HG03135 (cell line): Measurements from ENCODE around the gene THRA.
A peak's percentile ranks its signal among the peaks of the same experiment; 100 is the strongest.

ENCODE experiments used
- ATAC-seq: cut with Tn5 transposase; IDR thresholded peaks from one replicate; pipeline ENCODE4 v1.9.1; 2021; ENCODE audit warnings: mild to moderate bottlenecking, moderate library complexity; ENCODE audit not compliant: unreplicated experiment

Gene THRA

DNA sequence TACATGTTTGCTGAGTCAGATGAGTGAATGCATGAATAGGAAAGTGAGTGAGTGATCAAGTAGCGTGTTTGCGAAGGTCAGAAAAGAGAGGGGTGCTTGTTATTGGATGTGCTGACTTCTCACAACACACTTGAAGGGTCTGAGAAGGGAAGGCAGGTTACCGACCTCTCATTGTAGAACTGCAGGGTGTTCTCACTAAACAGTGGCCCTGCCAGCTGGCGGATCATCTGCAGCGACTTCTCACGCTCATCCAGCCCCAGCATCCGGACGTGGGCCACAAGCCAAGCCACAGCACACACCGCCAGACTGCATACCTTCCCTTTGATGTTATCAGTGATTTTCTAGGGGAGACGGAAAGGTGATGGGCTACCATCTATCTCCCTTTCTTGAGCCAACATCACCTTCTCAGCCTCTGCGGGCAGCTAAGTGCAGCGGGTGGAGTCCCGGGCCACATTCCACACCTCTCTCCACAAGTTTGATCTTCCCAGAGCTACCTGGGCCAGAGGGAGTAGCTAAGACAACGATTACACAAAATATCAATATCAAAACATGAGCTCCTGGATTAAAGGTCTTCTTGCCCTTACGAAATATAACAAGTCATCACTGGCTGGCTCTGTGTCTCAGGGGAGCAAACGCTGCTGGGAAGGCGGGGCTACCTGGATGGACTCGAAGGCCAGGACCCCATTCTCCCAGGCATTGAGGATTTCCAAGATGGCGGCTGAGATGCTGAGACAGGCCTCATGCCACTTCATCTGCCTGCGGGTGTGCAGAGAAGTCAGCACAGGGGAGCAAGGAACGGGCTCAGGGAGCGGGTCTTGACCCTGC lies 36.6 kb upstream of the THRA start:
- ATAC-seq, result no peak

DNA sequence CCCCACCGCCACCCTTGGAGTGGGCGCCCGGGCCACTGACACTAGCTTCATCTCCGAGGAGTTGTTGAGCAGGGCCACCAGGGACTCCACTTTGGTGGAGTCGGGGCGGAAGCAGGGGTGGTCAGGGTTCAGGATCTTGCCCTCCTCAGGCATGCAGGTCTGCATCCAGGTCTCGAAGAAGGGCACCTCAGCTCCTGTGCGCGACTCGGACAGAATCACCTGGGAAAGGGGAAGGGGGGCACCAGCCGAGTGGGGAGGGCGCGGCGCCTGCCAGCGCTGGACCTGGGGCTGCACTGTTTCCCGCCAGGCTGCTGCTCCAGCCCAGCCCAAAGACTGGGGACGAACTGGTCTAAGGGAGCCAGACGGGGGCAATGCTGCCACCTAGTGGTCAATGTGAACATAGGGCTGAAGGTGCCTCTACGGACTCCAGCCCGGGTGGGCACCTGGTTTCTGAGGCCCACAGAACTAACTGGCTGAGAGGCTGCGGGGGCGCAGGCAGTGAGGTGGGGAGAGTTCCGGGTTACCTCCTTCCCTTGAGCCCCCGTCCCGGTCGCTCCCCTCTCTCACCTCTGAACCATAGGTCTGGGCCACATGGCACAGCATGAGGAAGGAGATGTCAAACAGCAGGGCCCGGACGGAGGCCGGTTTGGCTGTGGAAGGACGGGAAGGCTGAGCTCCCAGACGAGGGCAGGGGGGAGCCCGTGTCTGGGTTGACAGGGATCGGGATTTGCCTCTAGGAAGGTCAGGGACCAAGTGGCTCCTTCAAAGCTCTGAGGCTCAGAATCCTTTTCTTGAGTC lies 35.8 kb upstream of the THRA start:
- ATAC-seq, result peak; percentile 60

DNA sequence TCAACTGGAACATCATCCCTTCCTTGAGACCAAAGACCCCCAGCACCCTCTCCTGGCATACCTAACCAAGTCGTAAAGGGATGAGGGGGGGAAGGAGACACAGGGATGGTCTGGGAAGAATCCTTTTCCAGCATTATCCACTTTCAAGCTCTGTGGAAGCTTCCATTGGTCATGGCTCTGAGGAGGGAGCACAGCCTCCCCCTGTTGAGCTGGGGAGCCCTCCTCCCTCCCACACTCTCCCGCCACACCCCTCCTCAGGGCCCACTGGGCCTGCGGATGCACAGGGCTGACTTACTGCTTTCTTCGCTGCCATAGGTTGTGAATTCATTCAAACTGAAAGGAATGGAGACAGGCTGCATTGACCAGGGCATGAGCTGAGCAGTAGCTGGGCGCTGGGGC lies 35.2 kb upstream of the THRA start:
- ATAC-seq, result no peak

DNA sequence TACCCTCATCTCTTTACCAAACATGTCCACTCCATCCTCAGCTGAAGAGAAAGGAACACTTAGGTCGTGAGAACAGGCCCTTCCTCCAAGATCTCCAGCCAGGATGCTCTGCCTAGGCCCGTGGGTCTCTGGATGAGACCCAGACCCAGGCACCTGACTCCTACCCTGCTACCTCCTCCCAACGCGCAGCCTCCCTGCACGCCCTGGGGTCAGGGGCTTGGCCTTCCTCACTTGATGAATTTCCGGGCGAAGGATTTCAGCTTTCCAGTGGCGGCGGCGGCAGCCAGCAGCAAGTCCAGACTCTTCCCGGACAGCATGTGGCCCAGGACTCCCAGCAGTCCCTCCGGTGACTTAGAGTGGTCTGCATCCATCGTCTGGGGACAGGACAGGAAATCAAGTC lies 34.2 kb upstream of the THRA start:
- no peak for ATAC-seq

DNA sequence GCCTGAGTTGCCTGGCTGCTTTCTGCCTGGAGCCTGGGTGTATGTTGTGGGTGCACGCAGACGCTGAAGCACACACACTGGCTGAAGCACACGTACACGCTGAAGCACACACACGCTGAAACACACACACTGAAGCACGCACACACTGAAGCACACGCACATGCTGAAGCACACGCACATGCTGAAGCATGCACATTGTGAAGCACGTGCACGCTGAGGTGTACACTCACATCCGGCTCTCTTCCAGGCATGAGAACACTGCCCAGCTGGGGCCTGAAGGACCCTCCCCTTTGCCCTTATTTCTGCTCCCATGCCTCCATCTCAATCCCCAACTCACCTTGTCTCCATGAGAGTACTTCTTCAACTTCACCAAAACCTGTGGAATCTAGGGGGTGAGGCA lies 31.1 kb upstream of the THRA start:
- no peak for ATAC-seq

DNA sequence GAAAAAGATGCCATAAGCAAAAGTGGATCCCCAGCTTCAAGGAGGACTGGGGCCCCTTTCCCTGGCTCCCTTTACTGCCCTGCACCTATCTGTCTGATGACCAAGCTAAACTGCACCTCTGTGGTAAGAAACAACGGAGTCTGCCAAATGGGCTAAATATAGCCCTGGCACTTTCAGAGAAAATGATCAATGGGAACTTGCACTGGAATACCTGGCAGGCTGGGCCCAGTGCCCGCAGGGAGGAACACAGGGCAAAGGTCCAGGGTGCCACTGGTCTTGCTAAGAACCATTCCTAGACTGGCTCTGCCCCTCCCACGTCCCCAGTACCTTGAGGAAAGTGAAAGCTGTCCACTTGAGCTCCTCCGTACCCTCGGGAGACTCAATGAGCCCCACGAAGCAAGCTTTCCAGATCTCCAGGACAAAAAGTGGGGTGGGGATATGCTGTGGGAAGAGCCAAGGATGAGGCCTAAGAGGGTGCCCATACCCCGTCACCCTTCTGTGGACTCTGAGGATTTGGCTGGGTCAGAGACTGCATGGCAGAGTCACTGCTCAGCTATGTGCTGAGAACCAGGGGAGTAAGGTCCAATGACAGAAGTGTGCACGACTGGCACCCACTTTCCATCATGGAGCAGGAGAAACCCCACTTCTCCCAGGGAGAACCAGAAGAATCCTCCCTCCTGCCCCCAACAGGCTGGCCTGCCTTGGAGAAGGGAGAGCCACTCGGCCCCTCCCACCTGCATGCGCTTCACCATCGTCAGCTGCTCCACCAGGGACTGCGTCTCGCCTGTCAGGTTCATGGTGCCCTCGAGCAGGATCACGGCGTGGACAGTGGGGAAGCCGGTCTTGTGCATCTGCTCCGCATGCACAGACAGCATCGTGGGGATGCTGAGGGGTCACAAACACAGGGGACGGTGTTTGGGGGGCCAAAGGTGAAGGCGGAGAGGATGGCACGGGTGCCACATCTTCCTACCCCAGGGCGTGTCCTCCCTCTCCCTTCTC lies 30.1 kb upstream of the THRA start:
- ATAC-seq, result no peak

DNA sequence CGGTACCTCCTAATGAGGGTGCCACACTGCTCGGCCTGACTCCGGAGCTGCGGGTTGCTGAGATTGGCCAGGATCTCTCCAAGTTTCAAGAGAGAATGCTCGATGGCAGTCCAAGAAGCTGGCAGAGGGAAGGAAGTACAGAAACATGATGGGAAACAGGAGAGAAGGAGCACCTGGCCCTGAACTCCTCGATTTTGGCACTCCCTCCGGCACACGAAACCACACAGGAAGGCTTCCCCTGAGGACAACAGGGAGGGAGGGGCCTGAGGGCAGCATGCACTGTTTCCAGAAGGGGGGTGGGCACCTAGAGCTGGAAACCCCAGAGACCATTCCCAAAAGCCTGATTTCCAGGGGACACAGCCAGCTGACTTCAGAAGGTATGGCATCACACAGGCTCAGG lies 29.4 kb upstream of the THRA start:
- no peak for ATAC-seq

DNA sequence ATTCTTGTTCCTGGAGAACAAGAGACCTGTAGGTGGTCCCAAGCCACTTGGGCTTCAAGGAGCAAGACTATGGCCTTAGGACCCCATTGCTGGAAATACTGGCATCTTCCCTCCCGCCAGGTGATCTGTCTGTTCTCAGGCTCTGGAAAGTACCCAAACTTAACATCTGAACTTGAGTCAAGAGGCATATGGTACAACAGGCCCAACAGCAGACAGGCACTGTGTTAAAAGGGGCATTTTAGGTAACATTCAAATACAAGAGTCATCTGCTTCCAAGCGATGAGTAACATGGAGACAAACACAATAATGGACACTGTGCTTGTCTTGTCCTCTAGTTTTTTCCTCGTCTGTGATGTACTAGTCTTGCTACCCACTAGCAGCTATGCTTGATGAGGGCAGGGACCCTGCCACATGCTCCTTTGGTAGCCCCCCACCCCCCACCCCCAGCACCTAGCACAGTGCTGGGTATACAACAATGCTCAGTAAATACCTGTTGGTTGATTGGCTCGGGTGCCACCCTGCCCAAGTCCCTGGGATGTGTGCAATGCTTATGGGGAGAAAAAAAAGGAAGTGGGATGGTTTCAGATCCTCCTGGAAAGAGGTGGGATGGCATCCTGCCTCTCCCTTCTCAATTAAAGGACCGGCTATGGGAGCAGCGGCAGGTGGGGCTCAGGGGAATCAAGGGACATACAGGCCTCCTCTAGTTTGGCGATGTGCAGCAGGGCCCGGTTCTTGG lies 28.2 kb upstream of the THRA start:
- no peak for ATAC-seq

DNA sequence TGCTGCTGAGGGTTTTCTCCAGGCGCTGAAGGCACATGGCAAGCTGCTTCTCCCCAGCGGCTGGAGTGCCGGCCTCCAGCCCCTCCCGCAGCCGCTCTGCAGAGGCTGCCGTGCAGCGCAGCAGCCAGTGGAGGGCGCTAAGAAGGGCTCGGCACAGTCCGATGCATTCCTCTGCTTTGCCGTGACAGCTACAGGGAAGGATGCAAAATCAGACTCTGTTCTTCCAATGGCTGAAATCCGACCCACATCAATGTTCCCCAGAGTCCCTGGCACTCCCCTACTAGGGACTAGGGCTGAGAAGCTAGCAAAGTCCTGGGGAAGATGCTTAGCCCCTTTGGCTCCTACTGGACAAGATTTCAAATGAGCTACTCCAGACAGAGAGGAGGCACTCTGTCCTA lies 27.6 kb upstream of the THRA start:
- ATAC-seq, result no peak

DNA sequence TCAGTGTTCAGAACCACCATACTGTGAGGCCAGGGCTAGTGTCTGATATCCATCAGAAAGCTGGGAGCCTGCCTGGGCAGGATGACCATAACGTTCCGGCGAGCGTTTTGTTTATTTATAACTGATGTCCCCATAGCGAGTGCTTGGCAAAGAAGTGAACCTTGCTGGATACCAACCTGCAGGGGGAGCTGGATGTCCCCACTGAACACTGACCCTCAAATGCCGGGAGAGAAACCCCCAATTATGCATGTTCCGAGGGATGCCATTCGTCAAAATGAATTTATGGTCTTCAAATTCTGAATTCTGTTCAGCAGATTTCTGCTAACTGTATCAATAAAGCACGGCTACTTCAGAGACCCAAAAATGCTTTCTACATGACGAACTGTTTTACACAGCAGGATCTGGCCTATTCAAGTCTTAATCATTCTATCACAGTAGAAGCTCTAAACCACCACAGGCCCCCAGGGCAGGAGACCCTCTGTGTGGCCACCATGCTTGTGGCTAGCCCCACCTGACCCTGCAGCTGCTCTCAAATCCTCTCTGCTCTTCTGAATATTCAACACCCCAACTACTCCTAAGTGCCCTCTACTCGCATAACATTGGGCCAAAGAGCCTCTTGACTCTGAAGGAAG lies 23.8 kb upstream of the THRA start:
- no peak for ATAC-seq

DNA sequence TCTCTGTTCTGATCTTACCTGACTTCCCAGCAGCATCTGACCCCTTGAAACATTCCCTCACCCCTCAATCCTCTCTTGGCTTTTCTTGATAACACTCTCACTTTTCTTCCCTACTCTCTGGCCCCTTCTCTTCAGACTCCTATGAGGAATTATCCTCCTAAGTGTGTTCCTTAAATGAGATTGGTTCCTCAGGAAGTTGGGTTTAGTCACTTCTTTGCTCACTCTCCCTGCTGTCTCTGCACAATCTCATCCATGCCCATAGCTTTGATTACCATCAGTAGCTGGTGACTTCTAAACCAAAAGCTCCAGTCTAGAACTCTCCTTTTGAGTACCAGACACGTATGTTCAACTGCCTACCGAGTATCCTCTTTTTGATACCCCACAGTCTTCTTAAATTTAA lies 21.6 kb upstream of the THRA start:
- ATAC-seq, result no peak

DNA sequence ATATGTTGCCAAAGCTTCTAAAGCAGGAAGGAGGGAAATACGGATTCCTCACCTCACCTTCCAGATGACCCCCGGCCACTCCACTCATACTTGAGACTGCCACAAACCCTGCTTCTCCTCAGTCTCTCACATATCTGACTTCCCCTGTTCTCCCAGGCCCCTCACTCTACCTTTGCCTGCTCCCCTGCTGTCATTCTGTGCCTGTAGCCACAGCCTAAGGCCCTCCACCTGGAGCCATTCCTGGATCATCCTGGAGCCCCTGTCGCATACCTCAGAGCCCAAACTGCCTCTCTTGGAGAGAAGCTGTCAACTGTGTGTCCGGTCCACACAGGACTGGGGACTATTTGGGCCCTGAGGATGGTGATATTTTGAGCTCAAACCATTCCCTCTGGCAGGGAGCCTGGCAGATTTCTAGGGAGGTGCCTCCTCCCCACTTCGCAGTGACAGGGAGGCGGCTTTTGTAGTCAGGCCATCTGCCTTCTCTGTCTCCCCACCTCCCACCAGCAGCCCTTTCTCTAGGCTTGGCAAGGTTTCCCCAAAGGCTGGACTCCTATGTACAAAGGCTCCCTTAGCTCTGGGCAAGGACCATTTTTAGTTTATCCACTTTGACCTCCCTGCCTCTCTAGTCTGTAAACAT lies 6.3 kb upstream of the THRA start:
- ATAC-seq, result no peak

DNA sequence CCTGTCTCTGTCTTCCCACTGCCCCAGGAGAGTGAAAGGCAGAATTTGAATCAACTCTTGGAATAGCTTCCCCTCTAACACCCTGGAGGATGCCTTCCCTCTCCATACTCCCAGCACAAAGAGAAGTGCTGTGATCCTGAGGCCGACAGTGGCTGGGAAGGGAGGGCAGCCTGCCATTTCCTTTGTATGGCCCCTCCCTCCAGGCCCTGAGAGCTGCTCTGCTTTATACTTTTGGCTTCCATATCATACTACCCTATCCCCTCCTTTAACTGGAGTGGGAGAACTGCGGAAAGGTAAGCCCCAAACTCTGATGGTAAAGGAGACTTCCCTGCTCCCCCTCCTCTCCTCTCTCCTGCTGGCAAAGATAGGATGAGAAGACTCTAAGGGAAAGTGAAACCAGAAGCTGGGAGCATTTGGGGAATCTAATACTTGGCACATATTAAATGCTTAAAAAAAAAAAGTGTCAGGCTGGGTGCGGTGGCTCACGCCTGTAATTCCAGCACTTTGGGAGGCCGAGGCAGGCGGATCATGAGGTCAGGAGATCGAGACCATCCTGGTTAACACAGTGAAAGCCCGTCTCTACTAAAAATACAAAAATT lies 4.5 kb upstream of the THRA start:
- ATAC-seq, result no peak

DNA sequence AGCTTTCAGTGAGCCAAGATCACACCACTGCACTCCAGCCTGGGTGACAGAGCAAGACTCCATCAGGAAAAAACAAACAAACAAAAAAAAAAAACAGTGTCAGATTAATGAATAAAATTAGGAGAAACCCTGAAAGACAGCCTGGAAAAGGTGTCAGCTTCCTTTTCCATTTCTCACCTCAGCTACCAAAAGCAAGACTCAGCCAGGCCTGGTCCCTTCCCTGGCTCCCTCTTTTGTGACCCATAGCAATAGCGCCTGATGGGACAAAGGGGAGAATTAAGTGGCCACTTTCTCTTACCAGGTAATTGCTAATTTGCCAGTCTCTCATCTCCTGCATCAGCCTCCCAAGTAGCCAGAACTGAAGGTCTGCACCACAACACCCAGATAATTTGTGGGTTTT lies 3.9 kb upstream of the THRA start:
- ATAC-seq, result no peak

DNA sequence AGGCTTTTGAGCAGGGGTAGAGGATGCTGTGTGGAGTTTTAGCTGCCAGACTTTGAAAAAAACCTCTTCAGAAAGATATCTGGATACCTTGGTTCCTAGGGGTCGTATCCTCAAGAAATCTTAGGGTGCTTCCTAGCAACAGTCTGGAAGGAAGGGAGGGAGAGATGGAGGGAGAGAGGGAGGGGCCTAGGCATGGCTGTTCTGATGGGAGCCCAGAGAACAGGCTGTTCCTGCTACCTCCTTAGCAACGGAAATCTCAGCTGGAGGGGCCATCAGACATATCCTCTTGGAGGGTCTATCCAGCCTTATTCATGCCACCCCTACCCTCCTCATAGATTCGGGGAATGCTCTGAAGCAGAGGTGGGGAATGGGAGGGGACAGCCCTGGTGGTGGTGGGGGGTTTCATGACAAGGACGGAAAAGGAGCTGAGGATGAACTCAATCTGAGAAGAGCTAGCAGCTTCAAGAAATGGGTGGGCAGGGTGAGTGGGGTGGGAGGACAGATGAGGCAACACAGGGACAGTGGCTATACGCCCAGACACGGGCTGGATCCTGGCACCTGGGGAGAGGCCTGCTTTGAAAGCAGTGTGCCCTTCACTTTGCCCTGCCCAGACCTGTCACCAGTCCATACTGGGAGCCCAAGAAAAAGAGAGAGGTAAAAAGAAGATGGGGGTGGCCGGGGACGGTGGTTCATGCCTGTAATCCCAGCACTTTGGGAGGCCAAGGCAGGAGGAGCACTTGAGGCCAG lies 2.9 kb upstream of the THRA start:
- no peak for ATAC-seq

DNA sequence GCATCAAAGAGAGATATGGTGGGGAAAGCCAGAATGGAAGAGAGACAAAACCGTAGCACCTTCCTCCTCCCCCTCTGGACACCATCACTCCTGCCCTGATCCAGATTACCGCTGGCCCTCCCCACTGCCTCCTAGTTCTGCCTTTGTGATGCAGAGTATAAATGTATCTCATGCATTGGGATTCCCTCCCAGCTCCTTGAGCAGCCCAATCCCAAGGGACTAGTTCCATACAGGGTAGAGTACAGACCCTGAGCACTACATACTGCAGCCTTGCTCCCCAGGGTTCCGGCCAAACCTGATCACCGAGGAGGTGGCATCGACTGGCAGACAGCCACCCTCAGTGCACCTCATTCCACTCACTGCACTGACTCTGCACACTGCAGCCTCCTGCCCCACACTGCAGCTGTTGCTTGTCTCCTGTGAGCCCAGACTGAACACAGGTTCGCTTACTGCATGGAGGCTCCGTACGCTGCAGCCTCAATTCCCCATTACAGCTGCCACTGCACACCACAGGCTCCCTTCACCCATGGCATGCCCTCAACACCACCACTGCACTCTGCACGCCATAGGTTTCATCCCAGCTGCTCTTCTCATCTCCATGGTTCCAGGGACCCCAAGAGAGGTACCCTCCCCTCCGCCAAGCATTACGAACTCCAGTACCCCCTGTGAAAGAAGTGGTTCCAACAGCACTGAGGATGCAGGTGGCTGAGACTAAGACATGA lies 1.7 kb upstream of the THRA start:
- ATAC-seq, result no peak

DNA sequence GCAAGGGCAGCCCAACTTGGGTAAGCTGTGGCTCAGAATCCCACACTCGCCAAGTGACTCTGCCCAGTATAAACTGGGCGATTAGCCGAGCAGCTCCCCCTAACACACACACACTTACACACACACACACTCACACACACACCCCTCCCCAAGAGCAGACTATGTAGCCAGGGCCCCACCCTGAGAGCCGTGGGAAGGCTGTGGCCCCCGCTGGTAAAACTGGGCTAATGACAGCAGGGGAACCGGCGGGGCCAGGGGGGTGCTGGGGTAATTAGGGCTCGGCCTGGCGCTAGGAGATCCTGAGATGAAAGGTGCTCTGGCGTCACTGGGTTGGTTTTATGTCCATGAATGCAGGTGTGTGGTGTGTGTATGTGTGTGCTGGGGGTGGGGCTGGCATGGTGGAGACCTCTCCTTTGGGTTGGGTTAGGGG lies 1.1 kb upstream of the THRA start:
- no peak for ATAC-seq
